ENCODE data around the gene RPS29. TPM values are rescaled to one million over a fixed set of nuclear protein-coding genes. Genes with fewer than 3 reads are reported as not detected.

Gene RPS29
- polyA plus RNA-seq, 1 of the 3 experiments (the other 2 are of a cell fraction), result 11,220 TPM

DNA sequence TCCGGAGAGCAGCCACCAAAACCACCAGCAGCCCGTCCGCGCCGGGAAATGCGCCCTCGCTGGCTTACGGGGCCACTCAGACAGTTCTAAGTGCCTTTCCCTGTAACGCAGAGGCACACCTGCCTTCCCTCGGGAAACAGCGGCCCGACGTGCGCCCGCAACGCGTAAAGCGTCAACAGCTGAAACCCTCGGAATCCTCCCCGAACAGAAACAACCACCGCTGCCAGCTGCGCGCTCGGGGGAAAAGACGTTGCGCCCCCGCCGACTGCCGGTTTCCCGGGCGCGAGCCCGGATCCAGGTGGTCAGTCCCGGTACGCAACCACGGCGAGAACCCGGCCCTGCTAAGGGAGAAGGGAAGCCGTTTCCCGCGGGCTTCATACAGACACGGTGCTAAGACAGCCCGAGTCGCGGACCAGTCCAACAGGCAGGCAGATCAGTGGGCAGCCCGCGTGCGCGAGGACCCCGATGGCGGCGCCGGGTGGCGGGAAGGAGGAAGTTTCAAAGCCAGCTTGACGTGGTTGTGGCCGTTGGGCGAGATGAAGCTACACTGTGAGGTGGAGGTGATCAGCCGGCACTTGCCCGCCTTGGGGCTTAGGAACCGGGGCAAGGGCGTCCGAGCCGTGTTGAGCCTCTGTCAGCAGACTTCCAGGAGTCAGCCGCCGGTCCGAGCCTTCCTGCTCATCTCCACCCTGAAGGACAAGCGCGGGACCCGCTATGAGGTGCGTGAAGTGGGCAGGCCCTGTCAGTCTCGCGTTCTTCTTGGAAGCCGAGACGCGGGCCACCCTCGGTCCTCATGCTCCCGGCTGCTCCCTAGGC lies 12.5 kb upstream of the RPS29 start, which contains the start of gene LRR1 (continued):
- no peak for TF ChIP-seq EP300 (IDR thresholded peaks at IDR 0.05; ENCODE audit: borderline replicate concordance in 1 of 2, low read depth in 1 of 2, low read length in 1 of 2)
- peak; percentile 95 for TF ChIP-seq CHD2 (IDR thresholded peaks at IDR 0.05; ENCODE audit: low read length, partially characterized antibody)
- TF ChIP-seq RAD21 (IDR thresholded peaks at IDR 0.05; ENCODE audit: low read length), result no peak
- TF ChIP-seq, protein P1, sequence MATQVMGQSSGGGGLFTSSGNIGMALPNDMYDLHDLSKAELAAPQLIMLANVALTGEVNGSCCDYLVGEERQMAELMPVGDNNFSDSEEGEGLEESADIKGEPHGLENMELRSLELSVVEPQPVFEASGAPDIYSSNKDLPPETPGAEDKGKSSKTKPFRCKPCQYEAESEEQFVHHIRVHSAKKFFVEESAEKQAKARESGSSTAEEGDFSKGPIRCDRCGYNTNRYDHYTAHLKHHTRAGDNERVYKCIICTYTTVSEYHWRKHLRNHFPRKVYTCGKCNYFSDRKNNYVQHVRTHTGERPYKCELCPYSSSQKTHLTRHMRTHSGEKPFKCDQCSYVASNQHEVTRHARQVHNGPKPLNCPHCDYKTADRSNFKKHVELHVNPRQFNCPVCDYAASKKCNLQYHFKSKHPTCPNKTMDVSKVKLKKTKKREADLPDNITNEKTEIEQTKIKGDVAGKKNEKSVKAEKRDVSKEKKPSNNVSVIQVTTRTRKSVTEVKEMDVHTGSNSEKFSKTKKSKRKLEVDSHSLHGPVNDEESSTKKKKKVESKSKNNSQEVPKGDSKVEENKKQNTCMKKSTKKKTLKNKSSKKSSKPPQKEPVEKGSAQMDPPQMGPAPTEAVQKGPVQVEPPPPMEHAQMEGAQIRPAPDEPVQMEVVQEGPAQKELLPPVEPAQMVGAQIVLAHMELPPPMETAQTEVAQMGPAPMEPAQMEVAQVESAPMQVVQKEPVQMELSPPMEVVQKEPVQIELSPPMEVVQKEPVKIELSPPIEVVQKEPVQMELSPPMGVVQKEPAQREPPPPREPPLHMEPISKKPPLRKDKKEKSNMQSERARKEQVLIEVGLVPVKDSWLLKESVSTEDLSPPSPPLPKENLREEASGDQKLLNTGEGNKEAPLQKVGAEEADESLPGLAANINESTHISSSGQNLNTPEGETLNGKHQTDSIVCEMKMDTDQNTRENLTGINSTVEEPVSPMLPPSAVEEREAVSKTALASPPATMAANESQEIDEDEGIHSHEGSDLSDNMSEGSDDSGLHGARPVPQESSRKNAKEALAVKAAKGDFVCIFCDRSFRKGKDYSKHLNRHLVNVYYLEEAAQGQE (IDR thresholded peaks at IDR 0.05; ENCODE audit: low read depth, low read length), result no peak; the same call in 1 of the 2 replicates
- TF ChIP-seq YY1 (IDR thresholded peaks at IDR 0.05; ENCODE audit: low read depth), result peak; percentile 90
- TF ChIP-seq RFX5 (IDR thresholded peaks at IDR 0.05; ENCODE audit: low read length), result peak; percentile 49; the same call in 1 of the 2 replicates
- TF ChIP-seq, protein P2, sequence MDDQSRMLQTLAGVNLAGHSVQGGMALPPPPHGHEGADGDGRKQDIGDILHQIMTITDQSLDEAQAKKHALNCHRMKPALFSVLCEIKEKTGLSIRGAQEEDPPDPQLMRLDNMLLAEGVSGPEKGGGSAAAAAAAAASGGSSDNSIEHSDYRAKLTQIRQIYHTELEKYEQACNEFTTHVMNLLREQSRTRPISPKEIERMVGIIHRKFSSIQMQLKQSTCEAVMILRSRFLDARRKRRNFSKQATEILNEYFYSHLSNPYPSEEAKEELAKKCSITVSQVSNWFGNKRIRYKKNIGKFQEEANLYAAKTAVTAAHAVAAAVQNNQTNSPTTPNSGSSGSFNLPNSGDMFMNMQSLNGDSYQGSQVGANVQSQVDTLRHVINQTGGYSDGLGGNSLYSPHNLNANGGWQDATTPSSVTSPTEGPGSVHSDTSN (IDR thresholded peaks at IDR 0.05), result no peak
- TF ChIP-seq TAF1 (IDR thresholded peaks at IDR 0.05; ENCODE audit: borderline replicate concordance, low read depth, low read length), result peak; percentile 90
- TF ChIP-seq GATA2 (CRISPR knock-in tag; IDR thresholded peaks at IDR 0.05), result peak; percentile 10; the same call in 1 of the 2 replicates
- TF ChIP-seq JUND (IDR thresholded peaks at IDR 0.05), result no peak
- TF ChIP-seq SMC3 (IDR thresholded peaks at IDR 0.05; ENCODE audit: low read depth, low read length), result 0 out of 2 replicates have a peak, but pooled peaks have one; percentile 14
- no peak for TF ChIP-seq ELF1 (IDR thresholded peaks at IDR 0.05)
- TF ChIP-seq NRF1 (IDR thresholded peaks at IDR 0.05; ENCODE audit: low read depth, low read length), result 0 out of 2 replicates have a peak, but pooled peaks have one; percentile 10
- TF ChIP-seq, protein P3, sequence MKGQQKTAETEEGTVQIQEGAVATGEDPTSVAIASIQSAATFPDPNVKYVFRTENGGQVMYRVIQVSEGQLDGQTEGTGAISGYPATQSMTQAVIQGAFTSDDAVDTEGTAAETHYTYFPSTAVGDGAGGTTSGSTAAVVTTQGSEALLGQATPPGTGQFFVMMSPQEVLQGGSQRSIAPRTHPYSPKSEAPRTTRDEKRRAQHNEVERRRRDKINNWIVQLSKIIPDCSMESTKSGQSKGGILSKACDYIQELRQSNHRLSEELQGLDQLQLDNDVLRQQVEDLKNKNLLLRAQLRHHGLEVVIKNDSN (IDR thresholded peaks at IDR 0.05; ENCODE audit: borderline replicate concordance, low read depth), result no peak
- TF ChIP-seq, protein P4, sequence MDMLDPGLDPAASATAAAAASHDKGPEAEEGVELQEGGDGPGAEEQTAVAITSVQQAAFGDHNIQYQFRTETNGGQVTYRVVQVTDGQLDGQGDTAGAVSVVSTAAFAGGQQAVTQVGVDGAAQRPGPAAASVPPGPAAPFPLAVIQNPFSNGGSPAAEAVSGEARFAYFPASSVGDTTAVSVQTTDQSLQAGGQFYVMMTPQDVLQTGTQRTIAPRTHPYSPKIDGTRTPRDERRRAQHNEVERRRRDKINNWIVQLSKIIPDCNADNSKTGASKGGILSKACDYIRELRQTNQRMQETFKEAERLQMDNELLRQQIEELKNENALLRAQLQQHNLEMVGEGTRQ (IDR thresholded peaks at IDR 0.05; ENCODE audit: borderline replicate concordance, low read depth, low read length), result no peak
